Endothelial cell of umbilical vein (primary cell): ENCODE data around the gene NCAPG2. TPM values are rescaled to one million over a fixed set of nuclear protein-coding genes. Genes with fewer than 3 reads are reported as not detected.

Experiments used
- BruUV-seq: library from RNA; stranded (reverse); fragments of 400-500 nt; replicated peaks from 2 replicates; lab custom pipeline; 2021; lab: Mats Ljungman, UMichigan
- CTCF ChIA-PET: fragments of 300-600, 350-600 bp; sonication (Branson Sonifier 250); formaldehyde crosslinking; loops from one replicate; lab custom pipeline; 2021; ENCODE audit warnings: antibody characterized with exemption, inconsistent platforms; lab: Charles Lee
- POLR2A ChIA-PET: fragments of 300-600, 350-600 bp; sonication (Branson Sonifier 250); formaldehyde crosslinking; loops from one replicate; lab custom pipeline; 2021; ENCODE audit warnings: antibody characterized with exemption, inconsistent platforms; lab: Charles Lee
- DNase-seq: peaks from one replicate; pipeline ENCODE4 v3.0.0-alpha.2; 2011; ENCODE audit warnings: low read depth, low spot score
- FAIRE-seq: peaks from 2 replicates; lab custom pipeline; 2011; peaks lifted over from hg19 to GRCh38; lab: Jason Lieb, UNC
- H2AFZ ChIP-seq: 2 replicates; pipeline ENCODE4 v1.6.0; 2012; ENCODE audit warnings: low read depth, low read length, control low read depth, inconsistent platforms
- H3K27ac ChIP-seq: 2 replicates; pipeline ENCODE4 v1.5.1; 2011; ENCODE audit warnings: low read depth, mild to moderate bottlenecking, control low read depth, low read length, moderate library complexity; ENCODE audit not compliant: insufficient read depth
- H3K27me3 ChIP-seq, 2 experiments: 2 replicates each; pipeline versions ENCODE4 v1.6.0 to v1.6.1; 2011; ENCODE audit warnings: low read length in 2 of 2, mixed read lengths in 1 of 2; ENCODE audit not compliant: control insufficient read depth in 2 of 2, insufficient read depth in 2 of 2
- H3K36me3 ChIP-seq, 2 experiments: 2 replicates in 1 of 2; 3 replicates in 1 of 2; pipeline ENCODE4 v1.5.1; 2011; ENCODE audit warnings: low read length in 2 of 2, mild to moderate bottlenecking in 1 of 2, moderate library complexity in 1 of 2; ENCODE audit not compliant: control insufficient read depth in 2 of 2, insufficient read depth in 2 of 2; ENCODE audit errors: extremely low read depth in 1 of 2
- H3K4me1 ChIP-seq: 3 replicates; pipeline ENCODE4 v1.5.1; 2011; ENCODE audit warnings: mild to moderate bottlenecking, low read length; ENCODE audit not compliant: control insufficient read depth, insufficient read depth; ENCODE audit errors: extremely low read depth
- H3K4me2 ChIP-seq: 2 replicates; pipeline ENCODE4 v1.6.1; 2011; ENCODE audit warnings: low read length, control low read depth, mixed read lengths; ENCODE audit not compliant: insufficient read depth
- H3K4me3 ChIP-seq, 3 experiments: fragments of 200-600 bp in 1 of 3; sonication (generic), shearing (Covaris generic) in 1 of 3; replicated peaks in 1 of 3; 2 replicates each; pipeline ENCODE4 v1.5.1; 2011 to 2016; ENCODE audit warnings: control low read depth in 3 of 3, low read length in 3 of 3, mild to moderate bottlenecking in 2 of 3, inconsistent platforms in 1 of 3, low read depth in 1 of 3, moderate library complexity in 1 of 3; ENCODE audit not compliant: insufficient read depth in 1 of 3
- H3K79me2 ChIP-seq: 2 replicates; pipeline ENCODE4 v1.6.0; 2012; ENCODE audit warnings: low read length, inconsistent platforms; ENCODE audit not compliant: control insufficient read depth, insufficient read depth
- H3K9ac ChIP-seq: replicated peaks from 2 replicates; pipeline ENCODE3; 2011; ENCODE audit warnings: low read length, control low read depth; ENCODE audit not compliant: insufficient read depth; ENCODE audit errors: extremely low read depth
- H3K9me1 ChIP-seq: replicated peaks from 3 replicates; pipeline ENCODE4 v1.6.0; 2011; ENCODE audit warnings: mild to moderate bottlenecking, low read length; ENCODE audit not compliant: control insufficient read depth, insufficient read depth; ENCODE audit errors: extremely low read depth
- H3K9me3 ChIP-seq: replicated peaks from 2 replicates; pipeline ENCODE4 v1.5.1; 2012; ENCODE audit warnings: low read length, inconsistent platforms; ENCODE audit not compliant: control insufficient read depth, insufficient read depth
- H4K20me1 ChIP-seq: replicated peaks from 2 replicates; pipeline ENCODE3; 2011; ENCODE audit warnings: mild to moderate bottlenecking, low read length; ENCODE audit not compliant: control insufficient read depth, insufficient read depth; ENCODE audit errors: extremely low read depth
- EZH2 ChIP-seq: IDR thresholded peaks from 2 replicates; pipeline ENCODE4 v1.6.1; 2012; ENCODE audit warnings: borderline replicate concordance, low read depth, mild to moderate bottlenecking, moderate library complexity, low read length, inconsistent platforms; ENCODE audit not compliant: severe bottlenecking
- FOS ChIP-seq: IDR thresholded peaks from 2 replicates; pipeline ENCODE4 v1.6.1; 2011; ENCODE audit warnings: mild to moderate bottlenecking, low read length, moderate library complexity, borderline replicate concordance; ENCODE audit not compliant: insufficient read depth
- GATA2 ChIP-seq: IDR thresholded peaks from 2 replicates; pipeline ENCODE4 v1.7.0; 2011; ENCODE audit warnings: low read depth, mild to moderate bottlenecking, moderate library complexity, mixed read lengths, low read length; ENCODE audit not compliant: insufficient read length, insufficient read depth
- JUN ChIP-seq: IDR thresholded peaks from 2 replicates; pipeline ENCODE4 v1.6.1; 2011; ENCODE audit warnings: borderline replicate concordance, low read depth; ENCODE audit not compliant: insufficient read length, insufficient read depth
- MYC ChIP-seq: IDR thresholded peaks from one replicate; pipeline ENCODE4 v1.6.1; 2011; ENCODE audit warnings: mild to moderate bottlenecking, low read depth, low read length
- POLR2A ChIP-seq: IDR thresholded peaks from 2 replicates; pipeline ENCODE4 v1.6.1; 2012; ENCODE audit warnings: low read depth, mild to moderate bottlenecking, control low read depth, low read length
- POLR2AphosphoS5 ChIP-seq: IDR thresholded peaks from 2 replicates; pipeline ENCODE4 v1.6.1; 2012; ENCODE audit warnings: low read depth, mild to moderate bottlenecking, control low read depth, low read length, moderate library complexity; ENCODE audit not compliant: insufficient read depth
- dilution Hi-C: fragments of 300-500 bp; cut with MboI; formaldehyde crosslinking; loops from one replicate; pipeline ENCODE4 v1.15.0; 2019; ENCODE audit warnings: low sequenced_read_pairs; ENCODE audit not compliant: extremely low pct_ligation_motif_present
- intact Hi-C: fragments of 100-400 bp; cut with micrococcal nuclease; formaldehyde crosslinking; loops from one replicate; pipeline ENCODE4 v1.10.0; 2022
- polyA plus RNA-seq, 4 experiments: library from polyadenylated mRNA; depleted of rRNA in 3 of 4; stranded (reverse) in 3 of 4; unstranded in 1 of 4; fragments of >200 nt; gene quantifications; 2 replicates each; pipeline versions ENCODE4 v1.2.1 to v1.2.3, GENCODE V29; 2011 to 2012; ENCODE audit warnings: missing spikeins in 1 of 4
- total RNA-seq: library from RNA; stranded (reverse); gene quantifications from 2 replicates; pipeline ENCODE4 v1.2.3, GENCODE V29; 2021
- TF ChIP-seq, protein P1 (sequence below): IDR thresholded peaks from 2 replicates; pipeline ENCODE4 v1.6.1; 2011; ENCODE audit not compliant: insufficient read depth, insufficient read length
- TF ChIP-seq, protein P2 (sequence below), 2 donors: IDR thresholded peaks; 1 replicate in 1 of 2; 2 replicates in 1 of 2; pipeline ENCODE4 v1.5.1; 2011; ENCODE audit warnings: low read length in 2 of 2, mild to moderate bottlenecking in 2 of 2, moderate library complexity in 2 of 2, control low read depth in 1 of 2, inconsistent platforms in 1 of 2, low read depth in 1 of 2; ENCODE audit not compliant: insufficient read depth in 1 of 2; ENCODE audit errors: extremely low read depth in 1 of 2

Gene NCAPG2
- total and polyA plus RNA-seq, 2 donors (not counting 3 experiments of a cell fraction or from before 2014, with no cell fraction given), result 19.2 to 62.3 TPM

DNA sequence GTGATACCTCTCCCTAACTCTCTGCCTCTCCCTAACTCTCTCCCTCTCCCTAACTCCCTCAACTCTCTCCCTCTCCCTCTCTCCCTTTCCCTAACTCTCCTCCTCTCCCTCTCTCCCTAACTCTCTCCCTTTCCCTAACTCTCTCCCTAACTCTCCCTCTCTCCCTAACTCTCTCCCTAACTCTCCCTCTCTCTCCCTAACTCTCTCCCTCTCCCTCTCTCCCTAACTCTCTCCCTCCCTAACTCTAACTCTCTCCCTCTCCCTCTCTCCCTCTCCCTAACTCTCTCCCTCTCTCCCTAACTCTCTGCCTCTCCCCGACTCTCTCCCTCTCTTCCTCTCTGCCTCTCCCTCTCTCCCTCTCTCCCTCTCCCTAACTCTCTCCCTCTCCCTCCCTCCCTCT lies 115.0 kb downstream of the NCAPG2 start:
- Histone ChIP-seq H3K27me3 (peaks cover 10 to 22% of the 10 kb centered on the region in 2 experiments), H3K36me3 (no peaks in the 10 kb centered on the region), H3K9ac (no peak overlapping the region), H3K9me3 (no peaks in the 10 kb centered on the region), H3K9me1 (no peaks in the 10 kb centered on the region), H3K4me3 (no peak overlapping the region), H4K20me1 (no peaks in the 10 kb centered on the region), H2AFZ (no peak overlapping the region), H3K4me1 (no peaks in the 10 kb centered on the region), H3K79me2 (no peaks in the 10 kb centered on the region), H3K4me2 (no peak overlapping the region), H3K27ac (no peak overlapping the region)
- dilution Hi-C loops (no loop called here), intact Hi-C loops (no loop called here)
- ChIA-PET POLR2A (no interaction called here), CTCF (no interaction called here)
- no TSS peak for BruUV-seq
- DNase-seq, result no peak
- FAIRE-seq, result no peak
- TF ChIP-seq, protein P1, sequence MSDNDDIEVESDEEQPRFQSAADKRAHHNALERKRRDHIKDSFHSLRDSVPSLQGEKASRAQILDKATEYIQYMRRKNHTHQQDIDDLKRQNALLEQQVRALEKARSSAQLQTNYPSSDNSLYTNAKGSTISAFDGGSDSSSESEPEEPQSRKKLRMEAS, result no peak
- TF ChIP-seq JUN (no peak), POLR2AphosphoS5 (no peak), GATA2 (no peak), FOS (no peak), POLR2A (no peak), MYC (no peak), EZH2 (no peak)
- TF ChIP-seq, protein P2, sequence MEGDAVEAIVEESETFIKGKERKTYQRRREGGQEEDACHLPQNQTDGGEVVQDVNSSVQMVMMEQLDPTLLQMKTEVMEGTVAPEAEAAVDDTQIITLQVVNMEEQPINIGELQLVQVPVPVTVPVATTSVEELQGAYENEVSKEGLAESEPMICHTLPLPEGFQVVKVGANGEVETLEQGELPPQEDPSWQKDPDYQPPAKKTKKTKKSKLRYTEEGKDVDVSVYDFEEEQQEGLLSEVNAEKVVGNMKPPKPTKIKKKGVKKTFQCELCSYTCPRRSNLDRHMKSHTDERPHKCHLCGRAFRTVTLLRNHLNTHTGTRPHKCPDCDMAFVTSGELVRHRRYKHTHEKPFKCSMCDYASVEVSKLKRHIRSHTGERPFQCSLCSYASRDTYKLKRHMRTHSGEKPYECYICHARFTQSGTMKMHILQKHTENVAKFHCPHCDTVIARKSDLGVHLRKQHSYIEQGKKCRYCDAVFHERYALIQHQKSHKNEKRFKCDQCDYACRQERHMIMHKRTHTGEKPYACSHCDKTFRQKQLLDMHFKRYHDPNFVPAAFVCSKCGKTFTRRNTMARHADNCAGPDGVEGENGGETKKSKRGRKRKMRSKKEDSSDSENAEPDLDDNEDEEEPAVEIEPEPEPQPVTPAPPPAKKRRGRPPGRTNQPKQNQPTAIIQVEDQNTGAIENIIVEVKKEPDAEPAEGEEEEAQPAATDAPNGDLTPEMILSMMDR (IDR thresholded peaks at IDR 0.05; ENCODE audit: extremely low read depth in 1 of 2, insufficient read depth in 1 of 2, low read depth in 1 of 2, low read length in 2 of 2), result no peak
